Muscle layer of duodenum (tissue), 2 donors: ENCODE measurements around the gene SRSF9.
"Not testable (repeated sequence)": the region's sequence is repeated elsewhere in the genome, so short reads cannot be mapped to it uniquely, and the experiment has no call there.

Experiments used
- H3K27ac ChIP-seq: one replicate; pipeline ENCODE4 v1.7.0; 2013; ENCODE audit warnings: mild to moderate bottlenecking, low read length
- H3K27me3 ChIP-seq: one replicate; pipeline ENCODE4 v1.7.0; 2013; ENCODE audit warnings: low read depth, mild to moderate bottlenecking, control low read depth, low read length
- H3K36me3 ChIP-seq, 2 donors: one replicate each; pipeline ENCODE4 v1.7.0; 2013; ENCODE audit warnings: low read length in 2 of 2, control low read depth in 1 of 2, mild to moderate bottlenecking in 1 of 2; ENCODE audit not compliant: insufficient read depth in 2 of 2, control insufficient read depth in 1 of 2
- H3K4me1 ChIP-seq, 2 donors: one replicate each; pipeline ENCODE4 v1.7.0; 2013; ENCODE audit warnings: low read length in 2 of 2, mild to moderate bottlenecking in 2 of 2, control low read depth in 1 of 2, moderate library complexity in 1 of 2; ENCODE audit not compliant: insufficient read depth in 2 of 2, control insufficient read depth in 1 of 2
- H3K4me3 ChIP-seq, 2 donors: one replicate each; pipeline ENCODE4 v1.7.0; 2013; ENCODE audit warnings: low read length in 2 of 2, low read depth in 1 of 2, mild to moderate bottlenecking in 1 of 2
- H3K9me3 ChIP-seq, 2 donors: one replicate each; pipeline ENCODE4 v1.7.0; 2013; ENCODE audit warnings: low read length in 2 of 2, control low read depth in 1 of 2, mild to moderate bottlenecking in 1 of 2; ENCODE audit not compliant: control insufficient read depth in 1 of 2
- donor health status: healthy.

SRSF9 gene

DNA sequence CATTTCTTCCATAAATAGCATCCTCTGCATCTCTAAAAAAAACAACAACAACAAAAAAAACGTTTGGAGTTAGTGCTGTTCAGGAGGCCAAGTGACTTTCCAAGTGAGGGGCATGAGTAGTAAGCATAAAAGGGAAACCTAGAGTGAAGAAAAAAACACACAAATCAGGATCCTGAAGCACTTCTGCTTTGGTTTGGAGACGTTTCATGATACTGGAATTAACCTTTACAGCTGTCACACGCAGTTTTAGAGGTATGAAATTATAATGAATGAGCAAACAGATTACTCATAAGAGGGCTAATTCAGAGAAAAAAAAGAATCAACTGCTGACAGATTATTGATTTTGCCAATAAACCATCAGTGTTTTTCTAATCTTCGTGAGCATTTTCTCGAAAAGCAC, 3.8 kb downstream of the SRSF9 start:
- Histone ChIP-seq H3K9me3 (no peaks in the 10 kb centered on the region), H3K4me3 (no peak overlapping the region), H3K27ac (no peak overlapping the region), H3K27me3 (no peaks in the 10 kb centered on the region), H3K36me3 (peaks cover 47 to 54% of the 10 kb centered on the region in 2 donors), H3K4me1 (peaks cover 5 to 37% of the 10 kb centered on the region in 2 donors)

DNA sequence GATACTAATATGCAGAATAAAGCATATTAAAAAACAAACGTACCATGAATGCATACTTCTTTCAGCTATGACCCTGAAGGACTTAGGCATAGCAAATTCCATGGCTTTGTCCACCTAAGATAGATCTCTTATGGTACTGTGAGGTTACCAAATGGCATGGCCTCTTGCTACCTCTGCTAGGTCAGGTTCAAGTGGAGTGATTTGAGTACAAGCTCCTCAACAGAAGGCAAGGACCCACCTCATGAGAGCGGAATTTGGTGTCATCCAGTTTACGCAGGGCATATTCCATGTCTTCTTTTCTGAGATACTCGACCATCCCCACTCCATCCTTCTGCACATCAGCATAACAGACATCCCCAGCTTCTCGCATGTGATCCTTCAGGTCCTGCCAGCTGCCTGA, 5.8 kb downstream of the SRSF9 start:
- no peak overlapping the region for H3K27ac ChIP-seq
- H3K4me3 ChIP-seq, result no peak overlapping the region
- H3K27me3 ChIP-seq, result no peaks in the 10 kb centered on the region
- H3K9me3 ChIP-seq, result no peaks in the 10 kb centered on the region
- peaks cover 5 to 29% of the 10 kb centered on the region in 2 donors for H3K4me1 ChIP-seq
- H3K36me3 ChIP-seq, result peaks cover 59 to 70% of the 10 kb centered on the region in 2 donors

DNA sequence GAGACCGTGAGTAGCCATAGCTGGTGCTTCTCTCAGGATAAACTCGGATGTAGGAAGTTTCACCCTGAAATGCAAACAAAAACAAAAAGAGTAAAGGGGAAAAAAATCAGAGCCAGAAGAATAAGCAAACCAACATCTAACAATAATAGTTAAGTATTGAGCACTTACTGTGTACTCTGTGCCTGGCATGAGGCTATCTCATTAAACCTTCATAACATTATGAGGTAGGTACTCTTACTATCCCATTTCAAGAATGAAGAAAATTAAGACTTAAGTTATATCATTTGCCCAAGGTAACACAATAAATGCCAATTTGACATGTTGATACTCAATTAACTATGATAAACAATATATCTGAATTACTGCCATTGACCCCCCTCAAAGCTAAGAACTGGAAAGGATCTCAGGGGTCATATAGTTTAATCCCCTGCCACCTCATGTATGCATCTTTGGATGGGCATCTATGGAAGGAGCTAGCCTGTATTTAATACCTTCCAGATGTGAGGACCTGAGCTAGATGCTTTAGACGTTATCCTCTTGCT, 7.4 kb downstream of the SRSF9 start:
- Histone ChIP-seq H3K27ac (no peak overlapping the region), H3K4me1 (peaks cover 5 to 17% of the 10 kb centered on the region in 2 donors), H3K9me3 (no peaks in the 10 kb centered on the region), H3K36me3 (peaks cover 65 to 83% of the 10 kb centered on the region in 2 donors), H3K4me3 (no peak overlapping the region), H3K27me3 (no peaks in the 10 kb centered on the region)

DNA sequence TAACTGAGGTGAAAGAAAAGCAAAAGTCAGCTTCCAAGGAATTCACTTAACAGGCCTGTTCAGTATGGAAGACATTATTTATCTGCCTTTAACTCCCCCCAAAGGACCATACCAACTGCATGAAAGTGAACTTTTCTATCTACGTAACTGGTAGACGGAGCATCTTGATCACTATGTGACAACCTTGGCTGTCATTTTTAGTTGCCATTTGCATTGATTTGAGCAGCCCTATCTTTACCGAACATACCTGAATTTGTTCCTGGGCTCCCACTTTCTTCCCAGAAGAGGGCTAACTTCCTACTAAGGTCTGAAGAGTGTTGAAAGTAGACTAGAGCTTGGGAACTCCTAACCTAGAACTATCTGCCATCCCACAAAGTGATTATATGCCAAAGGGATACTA, 9.4 kb downstream of the SRSF9 start:
- H3K4me3 ChIP-seq, result no peak overlapping the region
- H3K27ac ChIP-seq, result no peak overlapping the region
- no peaks in the 10 kb centered on the region for H3K9me3 ChIP-seq
- H3K4me1 ChIP-seq, result no peaks in the 10 kb centered on the region
- H3K27me3 ChIP-seq, result no peaks in the 10 kb centered on the region
- peaks cover 68 to 87% of the 10 kb centered on the region in 2 donors for H3K36me3 ChIP-seq

DNA sequence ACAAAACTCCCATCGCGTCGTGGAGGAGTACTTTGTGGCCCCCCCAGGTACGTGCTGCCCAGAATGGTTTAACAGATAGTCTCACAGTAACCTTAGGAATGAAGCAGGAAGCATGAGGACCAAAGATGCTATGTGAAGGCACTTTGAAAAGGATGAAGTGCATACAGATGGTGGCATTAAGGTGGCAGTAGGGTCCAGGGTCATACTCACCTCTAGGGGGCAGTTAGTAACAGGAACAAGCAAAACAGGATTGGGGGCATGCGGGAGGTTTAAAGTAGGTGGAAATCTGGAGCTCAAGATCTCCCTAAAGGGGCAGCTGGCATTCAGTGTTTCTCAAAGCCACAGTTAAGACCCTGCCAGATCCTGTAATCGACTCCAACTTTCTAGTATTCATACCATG, 12.4 kb downstream of the SRSF9 start:
- Histone ChIP-seq H3K27me3 (no peaks in the 10 kb centered on the region), H3K9me3 (no peaks in the 10 kb centered on the region), H3K36me3 (peaks cover 42 to 74% of the 10 kb centered on the region in 2 donors), H3K4me1 (no peaks in the 10 kb centered on the region), H3K27ac (no peak overlapping the region), H3K4me3 (no peak overlapping the region)

DNA sequence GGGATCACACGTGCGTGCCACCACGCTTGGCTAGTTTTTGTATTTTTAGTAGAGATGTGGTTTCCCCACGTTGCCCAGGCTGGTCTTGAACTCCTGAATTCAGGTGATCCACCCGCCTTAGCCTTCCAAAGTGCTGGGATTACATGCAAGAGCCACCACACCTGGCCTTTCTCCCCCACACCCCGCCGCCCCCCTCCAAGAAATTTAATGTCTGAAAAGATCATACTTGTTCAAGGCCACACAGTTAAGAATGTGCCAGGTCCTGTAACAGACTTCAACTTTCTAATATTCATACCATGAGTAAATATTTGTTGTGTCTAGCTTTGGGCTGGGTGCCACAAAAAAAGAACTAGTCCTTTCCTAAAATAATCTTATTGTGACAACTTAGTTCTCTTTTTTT, 14.2 kb downstream of the SRSF9 start:
- no peaks in the 10 kb centered on the region for H3K4me1 ChIP-seq
- peaks cover 30 to 59% of the 10 kb centered on the region in 2 donors for H3K36me3 ChIP-seq

DNA sequence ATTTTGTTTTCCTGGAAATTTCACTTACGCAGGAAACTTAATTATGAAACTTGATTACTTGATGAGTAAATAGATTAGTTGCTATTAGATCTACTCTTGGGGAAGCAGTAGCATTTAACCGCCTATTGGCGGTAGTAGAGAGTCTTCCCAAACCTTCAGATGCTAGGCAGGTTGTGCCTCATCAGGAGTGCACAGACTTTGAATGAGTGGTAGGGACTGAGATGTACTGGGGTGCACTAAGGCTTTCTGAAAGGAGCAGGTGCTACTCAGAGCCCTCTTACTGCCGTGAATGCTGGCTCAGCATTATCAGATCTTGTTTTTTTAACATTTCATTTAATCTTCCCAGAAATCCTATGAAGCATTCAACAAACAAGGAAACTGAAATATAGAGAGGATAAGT, 15.6 kb downstream of the SRSF9 start:
- no peaks in the 10 kb centered on the region for H3K4me1 ChIP-seq
- no peaks in the 10 kb centered on the region for H3K9me3 ChIP-seq
- H3K4me3 ChIP-seq, result no peak overlapping the region
- H3K27me3 ChIP-seq, result no peaks in the 10 kb centered on the region
- peaks cover 20 to 46% of the 10 kb centered on the region in 2 donors for H3K36me3 ChIP-seq
- no peak overlapping the region for H3K27ac ChIP-seq

More for the DNA sequence above, 14.2 kb downstream of the SRSF9 start:
- no peaks in the 10 kb centered on the region for H3K27me3 ChIP-seq
- H3K4me3 ChIP-seq, result no peak overlapping the region
- no peak overlapping the region for H3K27ac ChIP-seq
- no peaks in the 10 kb centered on the region for H3K9me3 ChIP-seq

DNA sequence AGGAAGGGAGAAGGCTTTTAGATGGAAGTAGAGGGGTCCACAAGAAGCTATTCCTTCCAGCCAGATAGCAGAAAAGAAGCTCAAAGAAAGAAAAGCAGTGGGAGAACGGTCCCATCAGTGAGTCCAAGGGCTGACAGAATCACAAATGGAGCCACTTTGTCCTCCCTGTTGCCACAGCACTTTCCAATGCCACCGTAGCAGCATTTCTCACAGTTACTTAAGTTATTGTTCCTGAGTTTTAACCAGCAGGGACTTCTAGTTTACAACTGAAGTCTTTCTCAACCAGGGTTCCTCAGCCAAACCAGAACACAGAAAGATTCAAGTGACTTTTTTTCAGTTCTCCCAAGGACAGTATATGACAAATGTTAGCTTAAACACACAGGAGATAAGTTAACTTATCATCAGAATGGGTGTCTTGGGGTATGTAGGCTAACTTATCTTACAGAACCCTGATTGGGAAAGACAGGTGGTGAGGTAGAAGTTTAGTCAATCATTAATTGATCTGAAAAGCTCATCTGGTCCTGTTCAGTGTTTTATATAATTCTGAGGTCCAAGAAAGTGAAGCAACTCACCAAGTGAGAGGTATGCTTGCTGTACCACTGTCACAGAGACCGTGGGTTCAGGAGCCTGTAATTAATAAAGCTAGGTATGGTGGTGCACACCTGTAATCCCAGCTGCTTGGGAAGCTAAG, 16.3 kb downstream of the SRSF9 start:
- Histone ChIP-seq H3K27ac (no peak overlapping the region), H3K36me3 (peaks cover 15 to 39% of the 10 kb centered on the region in 2 donors), H3K27me3 (no peaks in the 10 kb centered on the region), H3K9me3 (no peaks in the 10 kb centered on the region), H3K4me3 (no peak overlapping the region), H3K4me1 (no peaks in the 10 kb centered on the region)

DNA sequence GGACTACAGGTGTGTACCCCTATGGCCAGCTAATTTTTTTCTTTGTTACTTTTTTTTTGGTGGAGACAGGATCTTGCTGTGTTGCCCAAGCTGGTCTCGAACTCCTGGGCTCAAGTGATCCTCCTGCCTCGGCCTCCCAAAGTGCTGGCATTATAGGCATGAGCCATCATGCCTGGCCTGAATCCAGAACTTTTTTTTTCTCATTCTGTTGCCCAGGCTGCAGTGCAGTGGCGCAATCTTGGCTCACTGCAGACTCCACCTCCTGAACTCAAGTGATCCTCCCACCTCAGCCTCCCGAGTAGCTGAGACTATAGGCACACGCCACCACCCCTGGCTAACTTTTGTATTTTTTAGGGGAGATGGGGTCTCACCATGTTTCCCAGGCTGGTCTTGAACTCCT, 17.0 kb downstream of the SRSF9 start:
- H3K4me3 ChIP-seq, H3K27ac ChIP-seq, H3K4me1 ChIP-seq, H3K27me3 ChIP-seq, H3K9me3 ChIP-seq: not testable (repeated sequence)
- peaks cover 14 to 32% of the 10 kb centered on the region in 2 donors for H3K36me3 ChIP-seq

DNA sequence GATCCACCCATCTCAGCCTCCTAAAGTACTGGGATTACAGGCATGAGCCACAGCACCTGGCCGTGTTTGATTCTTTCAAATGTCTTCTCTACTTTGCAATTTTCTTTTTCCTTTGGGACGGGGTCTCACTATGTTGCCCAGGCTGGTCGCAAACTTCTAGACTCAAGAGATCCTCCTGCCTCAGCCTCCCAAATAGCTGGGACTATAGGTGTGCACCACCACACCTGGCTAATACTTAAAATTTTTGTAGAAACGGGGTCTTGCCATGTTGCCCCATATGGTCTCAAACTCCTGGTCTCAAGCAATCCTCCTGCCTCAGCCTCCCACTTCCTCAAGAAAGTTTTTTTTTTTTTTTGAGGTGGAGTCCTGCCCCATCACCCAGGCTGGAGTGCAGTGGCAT, 21.6 kb downstream of the SRSF9 start:
- no peak overlapping the region for H3K4me3 ChIP-seq
- peaks cover 6 to 23% of the 10 kb centered on the region in 2 donors for H3K4me1 ChIP-seq
- no peak overlapping the region for H3K27ac ChIP-seq
- H3K9me3 ChIP-seq, result no peaks in the 10 kb centered on the region
- no peaks in the 10 kb centered on the region for H3K27me3 ChIP-seq
- H3K36me3 ChIP-seq, result peaks cover 14 to 30% of the 10 kb centered on the region in 2 donors

DNA sequence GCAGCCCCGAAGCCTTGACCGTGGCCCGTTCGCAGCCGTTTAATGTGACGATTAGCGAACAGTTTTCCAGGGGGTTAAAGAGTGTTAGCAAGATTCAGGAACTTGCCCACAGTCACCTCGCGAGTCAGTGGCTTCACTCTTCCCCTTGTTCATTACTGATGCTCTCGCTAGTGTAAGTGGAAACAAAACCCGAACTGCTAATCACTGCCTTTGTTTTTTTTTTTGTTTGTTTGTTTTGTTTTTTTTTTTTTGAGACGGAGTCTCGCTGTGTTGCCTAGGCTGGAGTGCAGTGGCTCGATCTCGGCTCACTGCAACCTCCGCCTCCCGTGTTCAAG, 22.7 kb downstream of the SRSF9 start:
- not testable (repeated sequence) for H3K27me3 ChIP-seq, H3K9me3 ChIP-seq
- peaks cover 6 to 23% of the 10 kb centered on the region in 2 donors for H3K4me1 ChIP-seq
- peaks cover 14 to 31% of the 10 kb centered on the region in 2 donors for H3K36me3 ChIP-seq
- peak overlapping the region; percentile 97 to 100 for H3K4me3 ChIP-seq
- H3K27ac ChIP-seq, result peak overlapping the region; percentile 92
